ENCODE measurements around the gene SUSD4. TPM values are rescaled to one million over a fixed set of nuclear protein-coding genes. Genes with fewer than 3 reads are reported as not detected.

Gene SUSD4
- total RNA-seq, 1 experiment from 2014 or later, result 5.1 TPM

DNA sequence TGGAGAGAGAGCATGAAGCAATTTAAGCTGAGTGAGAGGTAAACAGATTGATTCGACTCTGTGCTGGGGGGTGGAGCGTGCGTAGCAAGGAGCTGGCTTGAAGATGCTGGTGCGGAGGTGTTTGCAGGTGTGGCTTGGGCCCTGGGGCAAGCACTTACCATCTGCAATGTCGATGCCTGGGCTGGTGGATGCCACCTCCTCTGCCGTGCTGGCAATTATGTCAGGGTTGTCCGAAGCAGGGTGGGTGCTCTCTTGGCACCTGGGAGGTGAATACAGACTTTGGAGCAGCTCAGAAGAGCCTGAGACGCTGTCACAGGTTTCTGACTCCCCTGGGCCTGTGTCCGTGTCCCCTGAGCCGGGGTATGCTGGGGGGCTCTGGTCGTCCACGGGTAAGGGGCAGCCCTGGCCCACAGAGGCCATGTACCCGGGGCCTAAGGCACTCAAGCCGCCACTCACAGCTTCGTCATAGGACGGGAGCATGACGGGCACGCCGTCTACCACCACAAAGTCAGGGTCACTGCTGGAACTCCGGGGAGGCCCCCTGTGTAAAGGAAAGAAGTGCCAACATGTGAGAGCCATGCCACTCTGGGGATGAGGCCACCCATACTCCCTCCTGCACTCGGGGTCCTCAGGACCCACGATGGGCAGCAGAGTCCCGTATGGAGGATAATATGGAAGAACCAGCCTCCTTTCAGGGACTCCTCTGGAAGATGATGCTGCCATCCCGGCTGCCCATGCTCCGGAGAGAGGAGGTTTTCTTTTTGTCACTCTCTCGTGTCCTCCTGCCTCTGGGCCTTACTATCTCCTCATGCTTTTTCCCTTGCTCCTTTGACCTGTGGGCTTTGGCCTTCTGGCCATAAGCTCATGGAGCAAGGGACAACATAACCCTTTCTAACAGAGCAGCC is 140.6 kb downstream of the SUSD4 start:
- H3K9me3 ChIP-seq, result peaks cover 3% of the 10 kb centered on the region; the same call in 1 of the 2 replicates
- H3K4me3 ChIP-seq, result no peak overlapping the region
- H3K36me3 ChIP-seq, result no peaks in the 10 kb centered on the region
- no peak for DNase-seq
- no peaks in the 10 kb centered on the region for H3K27me3 ChIP-seq

DNA sequence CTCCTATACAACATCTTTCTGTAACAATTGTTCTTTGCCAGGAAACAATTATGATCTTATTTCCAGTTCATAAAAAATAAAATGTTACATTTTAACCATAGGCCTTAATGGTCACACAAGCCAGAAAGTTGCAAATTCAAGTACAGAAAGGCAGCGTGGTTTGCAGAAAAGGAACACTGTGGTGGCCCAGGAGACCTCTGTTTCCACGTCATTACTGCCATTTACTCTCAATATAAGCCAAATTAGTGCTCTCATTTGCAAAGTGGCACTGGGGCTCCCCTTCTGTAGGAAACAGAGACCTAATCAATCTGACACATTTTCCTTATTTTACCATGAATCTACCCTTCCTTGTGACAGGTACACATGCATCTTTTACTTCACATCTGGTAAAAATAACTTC is 141.6 kb downstream of the SUSD4 start:
- Histone ChIP-seq H3K9me3 (peaks cover 8% of the 10 kb centered on the region), H3K4me3 (no peak overlapping the region), H3K36me3 (no peaks in the 10 kb centered on the region), H3K27me3 (no peaks in the 10 kb centered on the region)
- DNase-seq, result no peak

DNA sequence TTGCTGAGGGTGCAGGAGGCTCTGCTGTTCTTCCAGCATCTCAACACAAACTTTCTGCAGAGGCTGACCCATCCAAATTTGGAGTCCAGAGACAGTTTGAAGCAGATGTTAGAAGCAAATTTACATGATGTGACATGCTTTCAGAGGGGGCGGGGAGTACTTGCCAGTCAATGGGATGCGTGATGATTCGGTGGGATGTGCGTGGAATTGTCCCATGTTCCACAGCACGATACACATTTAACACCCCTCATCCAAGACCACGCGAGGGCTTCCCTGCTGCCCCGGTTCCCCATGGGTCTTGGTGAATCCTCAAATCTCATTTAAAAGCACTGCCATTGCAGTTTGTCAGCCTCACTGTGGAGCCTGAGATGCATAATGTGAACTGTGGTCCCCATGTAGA is 142.3 kb downstream of the SUSD4 start:
- H3K4me3 ChIP-seq, result no peak overlapping the region
- no peak for DNase-seq
- no peaks in the 10 kb centered on the region for H3K27me3 ChIP-seq
- H3K36me3 ChIP-seq, result no peaks in the 10 kb centered on the region
- peaks cover 8% of the 10 kb centered on the region for H3K9me3 ChIP-seq

DNA sequence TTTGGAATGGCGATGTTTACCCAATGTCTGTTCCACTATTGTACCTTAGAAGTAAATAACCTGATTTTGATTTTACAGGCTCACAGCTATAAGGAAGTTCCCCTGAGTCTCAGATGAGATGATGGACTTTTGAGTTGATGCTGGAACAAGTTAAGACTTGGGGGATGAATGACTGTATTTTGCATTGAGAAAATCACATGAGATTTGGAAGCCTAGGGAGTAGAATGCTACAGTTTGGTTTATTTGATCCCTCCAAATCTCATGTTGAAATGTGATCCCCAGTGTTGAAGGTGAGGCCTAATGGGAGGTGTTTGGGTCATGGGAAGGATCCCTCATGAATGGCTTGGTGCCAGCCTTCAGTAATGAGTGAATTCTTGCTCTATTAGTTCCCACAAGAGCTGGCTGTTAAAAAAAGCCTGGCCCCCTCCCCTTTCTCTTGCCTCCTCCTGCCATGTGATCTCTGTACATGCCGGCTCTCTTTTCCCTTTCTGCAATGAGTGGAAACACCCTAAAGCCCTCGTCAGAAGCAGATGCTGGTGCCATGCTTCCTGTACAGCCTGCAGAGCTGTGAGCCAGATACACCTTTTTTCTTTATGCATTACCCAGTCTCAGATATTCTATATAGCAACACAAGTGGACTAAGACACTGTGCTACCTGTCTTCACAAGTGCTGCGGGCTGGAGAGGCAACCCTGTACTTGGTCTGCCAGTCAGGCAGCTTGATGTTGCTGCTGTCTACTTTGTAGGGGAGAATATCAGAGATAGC is 143.9 kb downstream of the SUSD4 start:
- Histone ChIP-seq H3K9me3 (peaks cover 8% of the 10 kb centered on the region), H3K36me3 (no peaks in the 10 kb centered on the region), H3K27me3 (no peaks in the 10 kb centered on the region), H3K4me3 (no peak overlapping the region)
- no peak for DNase-seq

DNA sequence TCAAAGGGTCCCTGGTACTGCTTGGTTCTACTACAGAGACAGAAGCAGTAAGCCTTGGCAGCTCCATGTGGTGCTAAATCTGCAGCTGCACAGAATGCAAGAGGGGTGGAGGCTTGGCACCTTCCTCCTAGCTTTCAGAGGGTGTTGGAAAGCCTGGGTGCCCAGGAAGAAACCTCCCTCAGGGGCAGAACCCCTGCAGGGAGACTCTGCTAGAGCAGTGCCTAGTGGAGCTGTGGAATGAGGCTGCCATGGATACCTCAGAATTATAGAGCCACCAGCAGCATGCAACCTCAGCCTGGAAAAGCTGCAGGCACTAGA is 144.7 kb downstream of the SUSD4 start:
- Histone ChIP-seq H3K36me3 (no peaks in the 10 kb centered on the region), H3K4me3 (no peak overlapping the region), H3K27me3 (no peaks in the 10 kb centered on the region), H3K9me3 (peaks cover 8% of the 10 kb centered on the region)
- DNase-seq, result no peak

DNA sequence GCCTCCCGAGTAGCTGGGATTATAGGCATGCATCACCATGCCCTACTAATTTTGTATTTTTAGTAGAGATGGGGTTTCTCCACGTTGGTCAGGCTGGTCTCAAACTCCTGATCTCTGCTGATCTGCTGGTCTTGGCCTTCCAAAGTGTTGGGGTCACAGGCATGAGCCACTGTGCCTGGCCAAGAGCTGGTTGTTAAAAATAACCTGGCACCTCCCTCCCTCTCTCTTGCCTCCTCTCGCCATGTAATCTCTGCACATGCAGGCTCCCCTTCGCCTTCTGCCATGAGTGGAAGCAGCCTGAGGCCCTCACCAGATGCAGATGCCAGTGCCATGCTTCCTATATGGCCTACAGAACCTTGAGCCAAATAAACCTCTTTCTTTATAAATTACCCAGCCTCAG is 146.2 kb downstream of the SUSD4 start:
- no peak for DNase-seq
- H3K27me3 ChIP-seq, result no peaks in the 10 kb centered on the region
- H3K36me3 ChIP-seq, result no peaks in the 10 kb centered on the region
- no peak overlapping the region for H3K4me3 ChIP-seq
- H3K9me3 ChIP-seq, result peaks cover 8% of the 10 kb centered on the region

DNA sequence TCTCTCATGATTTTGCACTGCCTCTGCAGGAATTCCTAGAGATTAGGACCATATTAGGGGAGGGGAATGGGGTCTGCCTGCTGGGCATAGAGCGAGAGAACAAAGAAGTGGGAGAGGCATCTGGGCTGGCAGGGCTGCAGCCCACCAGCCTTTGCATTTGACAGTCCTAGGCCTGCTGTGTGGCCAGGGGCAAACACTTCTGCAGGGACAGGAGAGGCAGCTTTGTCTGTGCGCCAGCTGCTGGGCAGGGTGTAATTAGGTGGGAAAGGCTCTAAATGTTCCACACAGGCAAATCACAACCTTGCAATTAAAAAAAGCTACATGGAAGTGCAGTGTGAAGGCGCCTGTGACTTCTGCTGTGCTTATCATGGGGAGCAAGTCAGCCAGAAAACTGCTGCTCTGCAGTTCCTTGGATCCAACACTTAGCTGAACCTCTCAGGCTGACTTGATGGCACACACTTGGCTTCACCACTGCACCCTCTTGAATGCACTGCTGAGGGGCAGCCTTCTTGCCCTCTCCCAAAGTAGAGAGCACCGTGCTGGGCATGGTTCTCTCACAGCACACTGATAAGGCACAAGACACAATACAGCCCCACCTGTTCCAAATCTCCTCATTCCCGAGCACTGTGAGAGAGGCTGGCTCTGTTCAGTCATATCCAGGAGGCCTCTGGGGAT is 147.3 kb downstream of the SUSD4 start:
- no peaks in the 10 kb centered on the region for H3K27me3 ChIP-seq
- H3K36me3 ChIP-seq, result no peaks in the 10 kb centered on the region
- peaks cover 8% of the 10 kb centered on the region for H3K9me3 ChIP-seq
- no peak overlapping the region for H3K4me3 ChIP-seq
- no peak for DNase-seq

DNA sequence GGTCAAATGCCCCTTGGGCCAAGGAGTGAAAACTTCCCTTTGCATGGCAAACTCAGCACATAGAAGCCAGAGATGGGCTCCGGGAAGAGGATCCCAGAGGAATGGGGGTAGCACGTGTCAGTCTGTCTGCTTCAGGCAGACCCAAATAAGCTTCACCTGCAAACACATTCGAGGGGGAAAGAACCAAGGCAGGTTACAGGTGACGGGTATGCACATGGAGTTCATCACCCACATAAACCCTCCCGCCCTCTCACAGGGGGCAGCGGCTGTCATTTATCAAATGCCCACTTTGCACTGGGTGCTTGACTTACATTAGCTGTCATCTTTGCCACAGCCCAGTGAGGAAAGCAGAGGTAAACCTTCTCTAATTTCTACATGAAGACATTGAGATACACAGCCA is 147.9 kb downstream of the SUSD4 start:
- Histone ChIP-seq H3K27me3 (no peaks in the 10 kb centered on the region), H3K36me3 (no peaks in the 10 kb centered on the region), H3K4me3 (no peak overlapping the region), H3K9me3 (peaks cover 8% of the 10 kb centered on the region)
- DNase-seq, result no peak

DNA sequence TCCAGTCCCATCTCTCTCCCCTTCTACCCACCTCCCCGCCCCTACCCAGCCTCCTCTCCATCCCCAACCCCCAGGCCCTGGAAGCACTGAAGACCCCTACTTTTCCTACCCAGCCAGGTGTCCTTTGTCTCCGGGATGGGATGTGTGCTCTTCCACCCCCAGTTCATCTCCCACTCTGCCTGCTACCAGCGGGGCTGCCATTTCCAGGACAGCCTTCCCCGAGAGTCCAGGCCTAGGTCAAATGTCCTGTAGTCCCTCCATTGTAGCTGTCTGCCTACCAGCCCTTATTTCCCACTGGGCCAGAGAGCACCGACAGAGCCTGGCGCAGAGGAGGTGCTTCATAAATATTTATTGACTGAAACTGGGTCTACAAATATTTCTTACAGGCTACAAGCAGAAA is 148.9 kb downstream of the SUSD4 start:
- no peak for DNase-seq
- H3K36me3 ChIP-seq, result no peaks in the 10 kb centered on the region

DNA sequence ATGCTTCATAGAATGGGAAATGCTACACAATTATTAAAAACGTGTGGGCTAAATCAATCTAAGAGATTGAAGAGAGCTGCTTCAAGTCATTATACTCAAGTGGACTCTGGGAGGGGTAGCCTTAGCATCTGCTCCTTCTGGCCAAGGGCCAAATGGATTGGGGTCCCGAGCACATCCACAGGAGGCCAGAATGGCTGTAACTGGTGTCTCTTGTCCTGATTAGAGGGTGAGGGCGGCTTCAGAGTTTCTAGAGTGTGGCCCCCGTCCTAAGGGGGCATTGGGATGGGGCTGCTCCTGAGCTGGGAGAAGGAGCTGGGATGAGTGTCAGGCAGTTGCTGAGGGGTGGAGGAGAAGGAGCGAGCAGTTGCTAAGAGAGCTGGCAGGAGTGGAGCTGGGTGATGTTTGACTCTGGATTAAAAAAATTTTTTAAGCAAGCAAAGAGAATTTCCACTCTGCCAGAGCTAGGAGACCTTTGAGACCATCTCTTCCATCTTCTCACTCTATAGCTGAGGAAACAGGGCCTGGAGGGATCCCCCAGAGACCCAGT is 149.6 kb downstream of the SUSD4 start:
- Histone ChIP-seq H3K4me3 (no peak overlapping the region), H3K9me3 (peaks cover 8% of the 10 kb centered on the region), H3K36me3 (no peaks in the 10 kb centered on the region), H3K27me3 (no peaks in the 10 kb centered on the region)
- no peak for DNase-seq

More for the DNA sequence above, 148.9 kb downstream of the SUSD4 start:
- Histone ChIP-seq H3K27me3 (no peaks in the 10 kb centered on the region), H3K9me3 (peaks cover 8% of the 10 kb centered on the region), H3K4me3 (no peak overlapping the region)

DNA sequence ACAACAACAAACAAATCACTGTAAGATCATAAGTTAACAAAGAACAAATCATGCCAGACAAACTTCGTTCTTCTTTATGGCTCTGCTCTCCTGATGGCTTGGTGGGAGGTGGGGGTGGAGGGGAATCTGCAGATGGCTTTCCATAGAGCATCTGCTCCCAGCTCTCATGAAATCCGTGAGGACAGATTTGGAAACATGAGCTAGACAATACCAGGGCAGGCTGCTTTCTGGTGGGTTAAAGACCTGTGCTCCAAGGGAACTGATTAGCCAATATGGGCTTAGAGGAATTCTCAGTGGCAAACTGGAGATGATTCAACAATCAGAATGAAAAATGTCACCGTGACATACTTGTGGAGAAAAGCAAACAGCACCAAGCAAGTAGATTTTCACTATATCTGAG is 151.5 kb downstream of the SUSD4 start:
- H3K4me3 ChIP-seq, result no peak overlapping the region
- H3K9me3 ChIP-seq, result no peaks in the 10 kb centered on the region
- no peaks in the 10 kb centered on the region for H3K36me3 ChIP-seq
- no peaks in the 10 kb centered on the region for H3K27me3 ChIP-seq
- no peak for DNase-seq

DNA sequence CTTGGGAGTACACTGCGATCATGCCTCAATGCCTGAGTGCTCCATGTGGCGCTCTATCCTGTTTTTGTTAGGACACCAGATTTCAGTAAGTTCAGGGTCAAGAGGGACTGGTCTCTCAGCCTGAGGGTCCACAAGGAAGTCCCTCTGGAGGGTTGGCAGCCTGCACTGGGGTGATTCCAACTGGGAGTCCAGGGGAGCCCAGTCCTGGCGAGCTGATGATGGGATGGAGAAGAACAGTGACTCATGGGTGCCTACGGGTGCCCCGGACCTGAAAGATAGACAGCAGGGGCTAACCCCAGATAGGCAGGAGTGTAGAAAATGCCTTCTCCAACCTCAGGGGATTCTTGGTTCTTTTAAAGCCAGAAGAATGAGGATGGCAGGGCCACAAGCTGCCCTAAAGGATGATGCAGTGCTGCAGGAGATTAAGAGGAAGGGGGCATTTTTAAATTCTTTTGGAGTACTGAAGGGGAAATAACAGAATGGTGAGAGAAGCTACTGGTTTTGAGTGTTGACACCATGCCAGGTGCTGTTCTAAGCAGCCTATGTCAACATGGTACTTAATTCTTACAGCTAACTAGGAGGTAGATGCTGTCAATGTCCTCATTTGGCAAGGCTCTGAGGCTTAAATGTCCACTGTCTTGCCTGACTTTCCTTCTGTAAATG is 152.5 kb downstream of the SUSD4 start:
- Histone ChIP-seq H3K27me3 (no peaks in the 10 kb centered on the region), H3K4me3 (no peak overlapping the region)
- no peak for DNase-seq

DNA sequence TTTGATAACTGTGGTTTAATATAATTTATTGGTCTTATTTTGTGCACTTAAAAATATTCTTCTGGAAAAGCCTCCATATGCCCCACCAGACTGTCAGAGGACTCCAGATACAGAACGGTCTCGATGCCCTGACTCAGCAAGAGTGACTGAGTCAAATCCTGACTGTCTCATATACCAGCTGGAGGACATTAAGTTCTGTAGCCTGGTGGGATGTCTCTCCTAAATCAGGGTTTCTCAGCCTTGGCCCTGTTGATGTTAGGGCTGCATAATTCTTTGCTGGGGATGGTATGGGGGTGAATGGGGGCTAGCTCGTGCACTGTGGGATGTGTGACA is 153.2 kb downstream of the SUSD4 start:
- no peaks in the 10 kb centered on the region for H3K9me3 ChIP-seq
- DNase-seq, result no peak

More for the DNA sequence above, 152.5 kb downstream of the SUSD4 start:
- Histone ChIP-seq H3K9me3 (no peaks in the 10 kb centered on the region), H3K36me3 (no peaks in the 10 kb centered on the region)

DNA sequence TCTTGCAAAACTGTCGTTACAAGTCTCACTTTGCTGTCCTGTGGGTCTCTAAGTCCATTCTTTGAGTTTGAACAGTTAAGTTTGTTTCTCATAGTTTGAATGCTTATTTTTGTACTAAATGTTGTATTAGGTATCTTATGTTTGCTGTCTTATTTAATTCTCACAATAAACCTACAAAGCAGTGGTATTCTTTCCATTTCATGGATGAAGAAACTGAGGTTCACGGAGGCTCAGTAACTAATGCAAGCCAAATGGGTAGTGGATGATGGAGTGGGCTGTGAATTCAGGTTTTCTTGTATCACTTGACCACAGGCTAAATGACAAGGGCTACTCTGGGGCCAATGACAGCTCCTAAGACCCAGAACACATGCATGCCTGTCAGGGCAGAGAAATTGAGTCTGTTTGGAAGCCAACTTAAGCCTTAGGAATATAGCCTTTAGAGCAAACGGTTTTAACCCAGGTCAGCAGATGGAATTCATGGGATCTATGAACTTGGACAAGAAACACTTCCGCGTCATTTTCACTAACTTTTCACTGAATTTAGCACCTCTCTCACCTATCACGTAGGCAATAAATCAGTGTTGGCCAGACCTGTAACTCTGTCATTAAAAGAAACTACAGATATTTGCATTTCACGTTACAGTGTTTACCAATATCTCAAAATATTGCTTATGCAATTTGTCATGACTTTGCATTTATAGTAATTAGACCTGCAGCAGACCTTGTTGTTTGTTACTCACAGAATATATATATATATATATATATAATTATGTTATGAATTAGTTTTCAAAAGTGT is 153.8 kb downstream of the SUSD4 start:
- Histone ChIP-seq H3K4me3 (no peak overlapping the region), H3K27me3 (no peaks in the 10 kb centered on the region), H3K9me3 (no peaks in the 10 kb centered on the region), H3K36me3 (no peaks in the 10 kb centered on the region)
- no peak for DNase-seq

More for the DNA sequence above, 153.2 kb downstream of the SUSD4 start:
- Histone ChIP-seq H3K4me3 (no peak overlapping the region), H3K27me3 (no peaks in the 10 kb centered on the region), H3K36me3 (no peaks in the 10 kb centered on the region)

DNA sequence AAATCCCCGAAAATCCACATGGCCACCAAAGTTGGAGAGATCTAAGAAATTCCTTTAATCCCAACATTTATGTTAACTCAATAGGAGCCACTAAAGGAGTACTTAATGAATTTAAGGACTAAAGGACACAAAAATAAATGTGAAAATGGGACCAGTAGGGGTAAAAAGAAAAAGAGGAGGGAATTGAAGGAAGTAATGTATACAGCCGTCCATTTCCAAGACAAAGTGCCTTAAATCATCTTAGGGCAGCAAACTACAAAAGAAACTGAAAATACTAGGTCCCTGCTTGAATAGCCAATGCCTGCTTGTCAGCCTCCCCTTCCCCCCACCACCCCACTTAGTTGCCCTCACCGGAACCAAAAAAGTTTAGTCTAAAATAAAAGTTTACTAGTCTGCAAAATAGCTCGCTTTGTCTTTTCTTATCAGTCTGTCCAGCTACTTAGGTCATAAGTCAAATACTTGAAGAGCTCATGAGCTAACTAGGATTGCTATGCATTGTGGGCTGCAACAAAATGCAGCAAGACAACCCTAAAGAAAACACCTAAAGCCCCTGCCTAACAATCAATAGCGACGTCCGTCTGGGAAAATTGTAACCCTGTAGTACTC is 154.6 kb downstream of the SUSD4 start:
- H3K4me3 ChIP-seq, result no peak overlapping the region
- no peak for DNase-seq
- H3K27me3 ChIP-seq, result no peaks in the 10 kb centered on the region
- H3K9me3 ChIP-seq, result no peaks in the 10 kb centered on the region
- H3K36me3 ChIP-seq, result no peaks in the 10 kb centered on the region

All from MG63 (cell line).